Measurements from ENCODE around the gene MRPS21. TPM values are rescaled to one million over a fixed set of nuclear protein-coding genes. Genes with fewer than 3 reads are reported as not detected.

The MRPS21 gene
- total and polyA plus RNA-seq, 9 of the 15 experiments (the other 6 are each of a cell fraction or from before 2014, with no cell fraction given) = 119 to 407 (median 149) TPM

GRCh38 chr1:150288382-150288781 is 5.3 kb upstream of the MRPS21 start (continued):
- TF ChIP-seq TFAM (CRISPR knock-in tag; conservative IDR thresholded peaks at IDR 0.05) (no peak), E2F1 (CRISPR knock-in tag; IDR thresholded peaks at IDR 0.05) (no peak), CCNT2 (IDR thresholded peaks at IDR 0.05; ENCODE audit: borderline replicate concordance, extremely low read depth, insufficient read length, low read depth, low read length) (no peak), MEF2A (IDR thresholded peaks at IDR 0.05; ENCODE audit: control insufficient read depth, low read depth, low read length) (no peak), UBTF (IDR thresholded peaks at IDR 0.05; ENCODE audit: borderline replicate concordance in 1 of 2, low read depth in 2 of 2, low read length in 2 of 2) (no peak), GATAD2A (IDR thresholded peaks at IDR 0.05) (no peak), TAL1 (IDR thresholded peaks at IDR 0.05) (no peak), PHF20 (IDR thresholded peaks at IDR 0.05; ENCODE audit: partially characterized antibody) (no peak)

Data from K562 (cell line).